PC-9 (cell line): Measurements from ENCODE around the gene SMOC2.

Experiments
- EZH2 ChIP-seq: fragments of 200-600 bp; sonication (generic); IDR thresholded peaks from 2 replicates; pipeline ENCODE4 v1.8.0; 2017; ENCODE audit warnings: antibody characterized with exemption, low read depth
- TF ChIP-seq, protein P1 (sequence below): fragments of 200-600 bp; sonication (generic); conservative IDR thresholded peaks from 2 replicates; pipeline ENCODE4 v1.6.1; 2017; ENCODE audit warnings: mixed run types, antibody characterized with exemption, mild to moderate bottlenecking, moderate library complexity

- TF ChIP-seq, protein P1, sequence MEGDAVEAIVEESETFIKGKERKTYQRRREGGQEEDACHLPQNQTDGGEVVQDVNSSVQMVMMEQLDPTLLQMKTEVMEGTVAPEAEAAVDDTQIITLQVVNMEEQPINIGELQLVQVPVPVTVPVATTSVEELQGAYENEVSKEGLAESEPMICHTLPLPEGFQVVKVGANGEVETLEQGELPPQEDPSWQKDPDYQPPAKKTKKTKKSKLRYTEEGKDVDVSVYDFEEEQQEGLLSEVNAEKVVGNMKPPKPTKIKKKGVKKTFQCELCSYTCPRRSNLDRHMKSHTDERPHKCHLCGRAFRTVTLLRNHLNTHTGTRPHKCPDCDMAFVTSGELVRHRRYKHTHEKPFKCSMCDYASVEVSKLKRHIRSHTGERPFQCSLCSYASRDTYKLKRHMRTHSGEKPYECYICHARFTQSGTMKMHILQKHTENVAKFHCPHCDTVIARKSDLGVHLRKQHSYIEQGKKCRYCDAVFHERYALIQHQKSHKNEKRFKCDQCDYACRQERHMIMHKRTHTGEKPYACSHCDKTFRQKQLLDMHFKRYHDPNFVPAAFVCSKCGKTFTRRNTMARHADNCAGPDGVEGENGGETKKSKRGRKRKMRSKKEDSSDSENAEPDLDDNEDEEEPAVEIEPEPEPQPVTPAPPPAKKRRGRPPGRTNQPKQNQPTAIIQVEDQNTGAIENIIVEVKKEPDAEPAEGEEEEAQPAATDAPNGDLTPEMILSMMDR, result no peak
- no peak for TF ChIP-seq EZH2
Measured at GRCh38 chr6:168450917-168451316, 9.9 kb downstream of the SMOC2 start.
